GM21360 (cell line): ENCODE results near the gene SYTL1.
"Not testable (repeated sequence)": the region's sequence is repeated elsewhere in the genome, so short reads cannot be mapped to it uniquely, and the experiment has no call there.

Experiments used
- ATAC-seq: cut with Tn5 transposase; IDR thresholded peaks from one replicate; pipeline ENCODE4 v1.9.1; 2021; ENCODE audit warnings: mild to moderate bottlenecking, moderate library complexity; ENCODE audit not compliant: unreplicated experiment

Gene SYTL1

DNA sequence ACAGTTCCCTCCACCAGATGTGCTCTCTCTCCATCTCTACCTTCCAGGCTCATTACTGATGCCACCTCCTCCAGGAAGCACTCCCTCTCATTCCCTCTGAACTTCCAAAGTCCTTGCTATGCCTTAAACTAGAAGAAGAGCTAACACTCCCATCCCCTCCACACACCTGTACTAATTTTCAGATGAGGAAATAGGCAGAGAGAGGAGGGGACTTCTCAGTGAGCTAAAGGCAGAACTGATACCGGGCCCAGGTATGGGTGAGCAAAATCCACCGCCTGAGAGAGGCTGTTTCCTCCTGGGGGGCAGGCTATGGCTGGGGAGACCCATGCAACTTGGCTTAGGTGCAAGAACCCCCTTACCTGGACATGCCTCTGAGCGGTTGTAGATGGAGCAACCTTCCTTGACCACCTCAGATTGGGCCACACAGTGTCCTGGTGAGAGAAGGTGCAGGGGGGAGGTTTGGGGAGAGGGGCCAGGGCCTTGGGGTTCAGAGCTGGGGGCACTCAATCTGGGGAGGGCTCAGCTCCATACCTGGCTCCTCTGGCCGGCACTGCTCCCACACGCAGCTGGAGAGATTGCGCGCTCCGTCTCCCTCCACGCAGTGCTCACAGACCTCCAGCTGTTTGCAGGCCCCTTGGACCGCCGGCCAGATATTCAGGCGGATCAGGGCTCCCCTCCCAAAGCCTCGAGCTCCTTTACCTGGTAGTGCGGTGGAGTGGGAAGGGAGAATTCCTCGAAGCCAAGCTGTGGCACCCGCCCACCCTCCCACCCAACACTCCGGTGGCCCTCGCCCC lies 40.3 kb downstream of the SYTL1 start:
- no peak for ATAC-seq

GRCh38 chr1:27383039-27383605 lies 41.3 kb downstream of the SYTL1 start, which contains the start of gene CD164L2:
Gene CD164L2 (minus strand): TSS chr1:27383333. CDS start chr1:27383239, 94 bp downstream.
- no peak for ATAC-seq

- no peak for ATAC-seq
These were observed 41.8 kb downstream of the SYTL1 start for GRCh38 chr1:27383661-27384060.

DNA sequence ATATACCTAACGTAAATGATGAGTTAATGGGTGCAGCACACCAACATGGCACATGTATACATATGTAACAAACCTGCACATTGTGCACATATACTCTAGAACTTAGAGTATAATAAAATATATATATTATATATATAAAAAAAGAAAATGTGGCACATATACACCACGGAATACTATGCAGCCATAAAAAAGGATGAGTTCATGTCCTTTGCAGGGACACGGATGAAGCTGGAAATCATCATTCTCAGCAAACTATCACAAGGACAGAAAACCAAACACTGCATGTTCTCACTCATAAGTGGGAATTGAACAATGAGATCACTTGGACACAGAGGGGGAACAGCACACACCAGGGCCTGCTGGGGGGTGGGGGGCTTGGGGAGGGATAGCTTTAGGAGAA lies 43.0 kb downstream of the SYTL1 start:
- ATAC-seq, result not testable (repeated sequence)

DNA sequence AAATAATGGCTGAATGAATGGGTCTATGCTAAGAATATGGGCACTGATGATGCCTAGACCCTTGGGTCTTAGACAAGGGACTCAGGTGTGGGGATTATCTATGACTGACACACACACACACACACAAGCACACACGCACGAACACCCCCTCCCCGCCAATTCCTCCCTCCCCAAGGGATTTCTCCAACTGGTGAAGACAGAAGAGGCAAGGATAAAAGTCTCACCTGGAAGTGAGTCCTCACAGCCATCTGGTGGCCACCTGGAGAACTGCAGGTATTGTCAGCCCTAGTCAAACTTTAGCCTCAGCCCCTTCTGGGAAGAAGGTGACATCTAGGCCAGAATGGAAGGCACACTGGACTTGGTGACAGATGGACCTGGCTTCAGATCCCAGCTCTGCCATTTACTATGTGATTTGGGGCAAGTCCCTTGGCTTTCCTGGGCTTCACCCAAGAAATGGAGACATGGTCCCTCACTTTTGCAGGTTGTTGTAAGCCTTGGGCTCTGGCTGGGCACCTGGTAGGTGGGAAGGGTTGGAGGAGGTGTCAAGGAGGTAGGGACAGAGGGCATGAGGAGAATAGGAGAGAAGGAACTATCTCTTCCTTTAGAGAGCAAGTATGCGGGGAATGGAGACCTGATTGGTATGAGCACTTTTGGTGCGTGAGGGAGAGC lies 46.6 kb downstream of the SYTL1 start:
- no peak for ATAC-seq

DNA sequence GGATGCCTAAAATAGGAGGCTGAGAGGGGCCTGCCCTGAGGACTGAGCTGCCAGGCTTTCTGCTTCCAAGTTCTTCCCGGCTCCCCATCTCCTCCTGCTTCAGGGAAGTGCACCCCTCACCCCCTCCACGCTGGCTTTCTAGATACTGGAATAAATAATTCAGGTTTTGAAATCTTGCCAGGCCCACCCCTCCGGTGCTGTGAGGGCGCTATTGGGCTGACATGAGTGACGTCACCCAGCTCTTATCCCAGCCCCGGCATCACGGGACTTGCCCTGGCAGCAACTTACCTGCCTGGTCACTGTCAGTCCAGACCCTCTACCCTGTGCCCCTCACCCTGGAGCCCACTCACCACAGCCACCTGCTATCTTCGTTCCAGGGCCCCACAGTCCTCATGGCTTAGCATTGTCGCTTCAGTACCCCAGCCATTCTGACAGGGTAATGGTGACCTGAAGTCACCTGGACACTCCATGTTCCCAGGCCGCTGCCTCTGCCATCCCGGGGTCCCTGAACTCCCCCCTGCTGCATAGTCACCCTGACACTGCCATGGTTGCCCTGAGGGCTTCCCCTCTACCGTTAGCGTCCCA lies 49.8 kb downstream of the SYTL1 start:
- no peak for ATAC-seq

DNA sequence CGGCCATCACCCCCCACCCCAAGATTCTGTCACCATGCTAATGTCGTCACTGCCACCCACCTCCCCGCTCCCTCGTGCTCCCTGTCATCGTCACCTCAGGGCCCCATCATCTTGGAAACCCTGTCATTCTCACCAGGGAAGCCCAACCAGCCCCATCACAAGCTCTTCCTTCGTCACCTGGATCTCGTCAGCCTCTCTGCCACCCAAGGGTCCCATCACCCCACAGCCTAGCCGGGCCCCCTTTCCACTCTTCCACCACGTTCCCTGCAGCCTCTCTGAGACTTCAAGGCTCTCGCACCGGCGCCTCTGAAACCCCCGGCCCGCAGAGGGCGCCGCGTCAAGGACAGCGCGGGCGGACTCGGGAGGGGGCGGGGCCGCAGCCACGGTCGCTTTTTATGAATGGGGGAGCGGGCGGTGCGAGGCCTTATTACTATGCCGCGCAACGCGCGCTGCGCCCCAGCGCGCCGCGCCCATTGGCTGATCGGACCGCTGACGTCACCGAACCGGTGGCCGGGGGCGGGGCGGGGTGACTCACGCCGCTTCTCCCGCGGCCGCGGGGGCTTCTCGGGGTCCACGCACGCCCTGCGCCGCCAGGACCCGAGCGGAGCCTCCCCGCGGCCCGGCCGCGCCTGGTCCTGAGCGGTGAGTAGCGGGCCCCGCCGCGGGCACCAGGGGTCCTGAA lies 50.4 kb downstream of the SYTL1 start, which contains the start of gene GPR3:
Gene GPR3, plus strand, starts transcription at position 527 of the 682 bp plus-strand sequence. CDS start 1,177 bp downstream, outside the sequence.
- peak; percentile 74 for ATAC-seq

GRCh38 chr1:27392778-27393635 lies 51.2 kb downstream of the SYTL1 start:
- ATAC-seq, result no peak

DNA sequence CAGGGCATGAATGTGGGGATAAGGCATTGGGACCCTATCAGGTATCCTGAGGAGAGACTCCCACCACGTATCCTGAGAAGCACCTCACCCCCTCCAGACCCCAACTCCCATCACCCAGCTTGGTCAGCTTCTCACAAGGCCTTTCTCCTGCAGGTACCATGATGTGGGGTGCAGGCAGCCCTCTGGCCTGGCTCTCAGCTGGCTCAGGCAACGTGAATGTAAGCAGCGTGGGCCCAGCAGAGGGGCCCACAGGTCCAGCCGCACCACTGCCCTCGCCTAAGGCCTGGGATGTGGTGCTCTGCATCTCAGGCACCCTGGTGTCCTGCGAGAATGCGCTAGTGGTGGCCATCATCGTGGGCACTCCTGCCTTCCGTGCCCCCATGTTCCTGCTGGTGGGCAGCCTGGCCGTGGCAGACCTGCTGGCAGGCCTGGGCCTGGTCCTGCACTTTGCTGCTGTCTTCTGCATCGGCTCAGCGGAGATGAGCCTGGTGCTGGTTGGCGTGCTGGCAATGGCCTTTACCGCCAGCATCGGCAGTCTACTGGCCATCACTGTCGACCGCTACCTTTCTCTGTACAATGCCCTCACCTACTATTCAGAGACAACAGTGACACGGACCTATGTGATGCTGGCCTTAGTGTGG lies 51.9 kb downstream of the SYTL1 start:
- ATAC-seq, result no peak

DNA sequence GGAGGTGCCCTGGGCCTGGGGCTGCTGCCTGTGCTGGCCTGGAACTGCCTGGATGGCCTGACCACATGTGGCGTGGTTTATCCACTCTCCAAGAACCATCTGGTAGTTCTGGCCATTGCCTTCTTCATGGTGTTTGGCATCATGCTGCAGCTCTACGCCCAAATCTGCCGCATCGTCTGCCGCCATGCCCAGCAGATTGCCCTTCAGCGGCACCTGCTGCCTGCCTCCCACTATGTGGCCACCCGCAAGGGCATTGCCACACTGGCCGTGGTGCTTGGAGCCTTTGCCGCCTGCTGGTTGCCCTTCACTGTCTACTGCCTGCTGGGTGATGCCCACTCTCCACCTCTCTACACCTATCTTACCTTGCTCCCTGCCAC lies 52.4 kb downstream of the SYTL1 start:
- ATAC-seq, result no peak

- no peak for ATAC-seq
These were observed 53.1 kb downstream of the SYTL1 start for GRCh38 chr1:27394925-27395324.

GRCh38 chr1:27395441-27396195 lies 53.8 kb downstream of the SYTL1 start:
- no peak for ATAC-seq

DNA sequence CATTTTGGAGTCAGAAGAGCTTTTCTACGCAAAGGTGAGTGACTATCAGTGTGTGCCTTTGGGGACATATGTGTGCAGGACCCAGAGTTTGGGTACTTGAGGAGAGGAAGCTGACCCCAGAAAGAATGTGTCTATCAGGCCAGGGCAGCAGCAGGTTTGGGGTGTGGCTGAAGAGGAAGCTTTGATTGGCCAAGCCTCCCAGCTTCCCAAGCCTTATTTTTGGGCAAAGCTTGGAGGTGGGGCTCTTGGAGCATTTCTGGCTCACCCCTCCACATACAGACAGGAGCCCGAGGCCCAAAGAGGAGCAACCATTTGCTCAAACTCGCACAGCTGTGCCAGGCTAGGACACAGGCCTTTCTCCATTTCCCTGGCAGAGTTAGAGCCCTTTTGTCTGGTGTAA lies 55.3 kb downstream of the SYTL1 start:
- no peak for ATAC-seq

GRCh38 chr1:27397749-27398148 lies 55.9 kb downstream of the SYTL1 start:
- ATAC-seq, result no peak

DNA sequence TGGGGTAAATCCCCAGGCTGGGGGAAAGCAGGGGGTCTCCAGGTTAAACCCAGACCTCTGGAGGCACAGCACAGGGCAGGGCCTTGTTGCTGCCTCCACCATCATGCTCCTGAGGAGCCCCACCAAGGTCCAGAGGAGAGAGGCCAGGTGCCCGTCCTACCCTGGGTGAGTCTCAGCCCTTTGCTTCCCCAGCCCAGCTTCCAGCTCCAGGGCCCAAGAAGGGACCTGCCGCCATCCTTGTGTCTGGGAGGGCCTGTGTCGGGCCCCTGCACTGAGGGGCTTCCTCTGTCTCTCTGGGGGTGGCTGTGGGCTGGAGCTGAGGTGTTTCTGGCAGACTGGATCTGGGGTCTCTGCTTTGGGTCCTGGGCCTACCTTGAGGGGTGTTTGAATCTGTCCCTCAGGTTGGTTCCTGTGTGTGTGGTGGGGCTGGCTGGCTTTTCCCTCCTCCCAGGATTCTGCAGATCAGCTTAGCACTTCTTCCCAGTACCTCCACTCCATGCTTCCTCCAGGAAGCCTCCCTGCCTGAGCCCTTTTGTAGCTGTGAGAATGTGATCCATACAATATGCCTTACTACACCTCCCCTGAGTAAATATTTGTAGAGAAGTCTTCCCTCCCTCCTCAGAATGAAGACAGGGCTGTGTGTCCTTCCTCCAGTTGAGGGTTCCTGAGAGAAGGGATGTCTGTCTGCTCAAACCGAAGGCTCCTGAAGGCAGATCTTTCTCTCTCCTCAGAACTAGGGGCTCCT lies 56.8 kb downstream of the SYTL1 start:
- no peak for ATAC-seq

DNA sequence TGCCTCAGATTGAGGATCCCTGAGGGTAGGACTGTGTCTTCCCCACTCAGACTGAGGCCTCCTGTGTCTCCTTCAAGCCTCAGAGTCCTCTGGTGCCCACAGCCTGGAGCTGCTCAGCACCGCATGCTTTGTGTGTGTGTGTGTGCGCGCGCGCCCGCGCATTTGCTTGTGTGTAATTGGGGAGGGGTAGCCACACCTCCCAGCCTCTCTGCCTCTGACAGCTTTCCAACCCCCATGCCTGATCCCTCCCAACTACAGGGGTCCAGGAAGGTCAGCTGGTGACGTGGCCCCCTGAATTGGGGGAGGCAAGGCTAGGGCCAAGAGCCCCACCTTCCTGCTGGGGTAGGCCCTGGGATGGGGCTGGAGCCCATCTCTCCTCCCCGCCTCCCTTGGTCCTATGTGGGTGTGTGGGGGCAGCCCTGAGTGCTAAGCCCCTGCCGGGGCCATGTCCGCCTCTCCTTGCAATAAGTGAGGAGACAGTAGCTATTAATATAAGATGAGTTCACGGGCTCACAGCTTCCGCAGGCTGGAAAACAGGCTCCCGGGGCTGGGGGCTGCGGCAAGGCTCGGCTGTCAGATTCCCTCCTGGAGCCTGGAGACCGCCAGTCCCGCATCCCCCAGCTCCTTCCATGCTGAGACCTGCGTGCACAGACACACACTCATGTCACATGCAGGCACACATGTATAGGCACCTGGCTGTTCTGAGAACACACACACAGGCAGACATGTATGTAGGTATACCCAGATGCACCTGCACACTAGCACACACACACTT lies 57.6 kb downstream of the SYTL1 start:
- ATAC-seq, result no peak
